Lower leg skin (tissue), 4 donors: ENCODE measurements around the gene AMH. TPM values are rescaled to one million over a fixed set of nuclear protein-coding genes. Genes with fewer than 3 reads are reported as not detected.

Experiments used
- DNase-seq, 2 donors: peaks; one replicate each; pipeline ENCODE4 v3.0.0-alpha.2; 2019; ENCODE audit warnings: low spot score in 2 of 2
- H3K4me3 ChIP-seq: fragments of 200-600 bp; sonication (generic); 2 replicates; pipeline ENCODE4 v1.5.1; 2017; ENCODE audit warnings: mild to moderate bottlenecking, low read depth; ENCODE audit not compliant: poor library complexity, severe bottlenecking
- POLR2A ChIP-seq, 2 donors: fragments of 450-650 bp; IDR thresholded peaks; one replicate each; pipeline ENCODE4 v1.6.1; 2016 to 2017; ENCODE audit warnings: antibody characterized with exemption in 2 of 2, mild to moderate bottlenecking in 1 of 2, moderate library complexity in 1 of 2
- WGBS, 2 donors: methylation state at CpG; one replicate each; pipeline ENCODE4 v1.1.5; 2018; 5-methylcytosine and 5-hydroxymethylcytosine counted together
- intact Hi-C: fragments of 100-400 bp; cut with DNase I; formaldehyde crosslinking; loops from one replicate; pipeline ENCODE4 v1.15.0; 2023; ENCODE audit warnings: low total_unique reads
- total RNA-seq, 4 donors: library from RNA; depleted of rRNA; stranded (reverse); fragments of >200 nt; gene quantifications; one replicate each; pipeline ENCODE4 v1.1.0, GENCODE V29; 2016
- TF ChIP-seq, protein P1 (sequence below), 3 donors: fragments of 450-650 bp; IDR thresholded peaks; one replicate each; pipeline ENCODE4 v1.5.1; 2016; ENCODE audit warnings: antibody characterized with exemption in 3 of 3, mild to moderate bottlenecking in 3 of 3, moderate library complexity in 2 of 3

AMH gene
- total RNA-seq, 4 donors from 2014 or later, result 0.13 to 1.3 (median 1.2) TPM

DNA sequence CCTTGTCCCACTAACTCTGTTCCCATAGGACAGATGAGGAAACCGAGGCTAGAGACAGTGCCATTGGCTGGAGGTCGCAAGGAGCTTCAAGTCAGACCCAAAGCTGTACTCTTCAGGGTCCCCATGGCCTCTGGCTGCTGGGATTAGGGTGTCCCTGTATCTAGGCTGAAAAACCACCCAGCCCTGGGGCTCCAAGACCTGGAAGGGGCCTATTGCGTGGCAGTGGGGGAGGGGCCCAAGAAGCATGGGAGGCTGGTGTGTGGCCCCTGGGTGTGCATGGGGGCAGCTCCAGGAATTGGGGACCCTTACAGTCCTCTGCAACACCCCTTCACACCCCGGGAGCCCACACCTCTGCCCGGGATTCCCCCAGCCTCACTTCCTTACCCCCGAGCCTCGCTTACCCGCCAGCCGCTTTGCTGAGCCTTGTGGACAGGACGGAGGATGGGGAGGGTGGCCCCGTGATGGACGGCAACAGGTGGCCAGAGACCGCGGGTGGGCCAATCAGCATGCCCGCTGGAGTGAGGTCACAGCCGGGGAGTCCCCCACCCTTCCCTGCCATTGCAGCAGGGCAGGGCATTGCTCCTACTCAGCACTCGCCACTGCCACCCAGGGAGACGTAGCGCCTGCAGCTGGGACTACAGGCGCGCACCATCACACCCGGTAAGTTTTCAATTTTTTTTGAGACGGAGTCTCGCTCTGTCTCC is 7.0 kb downstream of the AMH start, which contains the start of gene JSRP1:
JSRP1 (minus strand) TSS at position 436 of the 704 bp plus-strand sequence. CDS start 1,103 bp downstream, outside the sequence.
- no peak for DNase-seq
- intact Hi-C loops, result no loop called here
- 75 to 86% methylated on average over 23 to 24 of the region's 24 CpGs for whole genome bisulfite sequencing, 2 donors
- H3K4me3 ChIP-seq, result no peak within 1 kb of the TSS
- no peak for TF ChIP-seq POLR2A (IDR thresholded peaks at IDR 0.05)
- TF ChIP-seq, protein P1, sequence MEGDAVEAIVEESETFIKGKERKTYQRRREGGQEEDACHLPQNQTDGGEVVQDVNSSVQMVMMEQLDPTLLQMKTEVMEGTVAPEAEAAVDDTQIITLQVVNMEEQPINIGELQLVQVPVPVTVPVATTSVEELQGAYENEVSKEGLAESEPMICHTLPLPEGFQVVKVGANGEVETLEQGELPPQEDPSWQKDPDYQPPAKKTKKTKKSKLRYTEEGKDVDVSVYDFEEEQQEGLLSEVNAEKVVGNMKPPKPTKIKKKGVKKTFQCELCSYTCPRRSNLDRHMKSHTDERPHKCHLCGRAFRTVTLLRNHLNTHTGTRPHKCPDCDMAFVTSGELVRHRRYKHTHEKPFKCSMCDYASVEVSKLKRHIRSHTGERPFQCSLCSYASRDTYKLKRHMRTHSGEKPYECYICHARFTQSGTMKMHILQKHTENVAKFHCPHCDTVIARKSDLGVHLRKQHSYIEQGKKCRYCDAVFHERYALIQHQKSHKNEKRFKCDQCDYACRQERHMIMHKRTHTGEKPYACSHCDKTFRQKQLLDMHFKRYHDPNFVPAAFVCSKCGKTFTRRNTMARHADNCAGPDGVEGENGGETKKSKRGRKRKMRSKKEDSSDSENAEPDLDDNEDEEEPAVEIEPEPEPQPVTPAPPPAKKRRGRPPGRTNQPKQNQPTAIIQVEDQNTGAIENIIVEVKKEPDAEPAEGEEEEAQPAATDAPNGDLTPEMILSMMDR (IDR thresholded peaks at IDR 0.05), result no peak

DNA sequence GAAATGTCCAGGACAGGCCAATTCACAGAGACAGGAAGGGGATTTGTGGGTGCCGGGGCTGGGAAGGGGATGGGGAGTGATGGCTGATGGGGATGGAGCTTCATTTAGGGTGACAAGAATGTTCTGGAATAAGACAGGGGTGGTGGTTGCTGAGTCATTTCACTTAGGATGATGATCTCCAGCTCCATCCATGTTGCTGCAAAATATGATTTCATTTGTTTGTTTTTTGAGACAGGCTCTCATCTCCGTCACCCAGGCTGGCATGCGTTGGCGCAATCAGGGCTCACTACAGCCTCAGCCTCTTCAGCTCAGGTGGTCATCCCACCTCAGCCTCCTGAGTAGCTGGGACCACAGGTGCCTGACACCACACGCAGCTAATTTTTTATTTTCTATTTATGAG is 10.2 kb downstream of the AMH start:
- H3K4me3 ChIP-seq, result no peak overlapping the region
- intact Hi-C loops, result no loop called here
- TF ChIP-seq, protein P1 (IDR thresholded peaks at IDR 0.05), result no peak
- no peak for TF ChIP-seq POLR2A (IDR thresholded peaks at IDR 0.05)
- 90 to 92% methylated on average over 5 of the region's 5 CpGs for WGBS, 2 donors
- DNase-seq, result no peak

DNA sequence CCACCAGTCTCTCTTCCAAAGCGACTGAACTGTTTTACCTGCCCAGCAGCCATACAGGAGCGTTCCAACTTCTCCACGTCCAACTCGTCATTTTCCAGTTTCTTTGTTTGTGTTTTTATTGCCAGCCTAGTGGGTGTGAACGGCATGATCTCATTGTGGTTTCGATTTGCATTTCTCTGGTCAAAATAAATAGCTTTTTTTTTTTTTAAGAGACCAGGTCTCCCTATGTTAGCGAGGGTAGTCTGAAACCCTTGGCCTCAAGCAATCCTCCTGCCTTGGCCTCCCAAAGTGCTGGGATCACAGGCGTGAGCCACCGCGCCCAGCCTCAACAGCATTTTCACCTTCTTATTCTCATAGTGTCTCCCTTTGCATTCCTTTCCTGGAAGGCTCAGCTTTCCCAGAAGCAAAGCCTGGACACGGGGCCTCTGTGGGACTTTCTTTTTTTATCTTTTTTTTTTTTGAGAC is 11.2 kb downstream of the AMH start:
- TF ChIP-seq POLR2A (IDR thresholded peaks at IDR 0.05), result no peak
- TF ChIP-seq, protein P1 (IDR thresholded peaks at IDR 0.05), result no peak
- WGBS, 2 donors, result 35 to 40% methylated on average over 11 of the region's 11 CpGs
- intact Hi-C loops, result no loop called here
- no peak for DNase-seq
- H3K4me3 ChIP-seq, result no peak overlapping the region

DNA sequence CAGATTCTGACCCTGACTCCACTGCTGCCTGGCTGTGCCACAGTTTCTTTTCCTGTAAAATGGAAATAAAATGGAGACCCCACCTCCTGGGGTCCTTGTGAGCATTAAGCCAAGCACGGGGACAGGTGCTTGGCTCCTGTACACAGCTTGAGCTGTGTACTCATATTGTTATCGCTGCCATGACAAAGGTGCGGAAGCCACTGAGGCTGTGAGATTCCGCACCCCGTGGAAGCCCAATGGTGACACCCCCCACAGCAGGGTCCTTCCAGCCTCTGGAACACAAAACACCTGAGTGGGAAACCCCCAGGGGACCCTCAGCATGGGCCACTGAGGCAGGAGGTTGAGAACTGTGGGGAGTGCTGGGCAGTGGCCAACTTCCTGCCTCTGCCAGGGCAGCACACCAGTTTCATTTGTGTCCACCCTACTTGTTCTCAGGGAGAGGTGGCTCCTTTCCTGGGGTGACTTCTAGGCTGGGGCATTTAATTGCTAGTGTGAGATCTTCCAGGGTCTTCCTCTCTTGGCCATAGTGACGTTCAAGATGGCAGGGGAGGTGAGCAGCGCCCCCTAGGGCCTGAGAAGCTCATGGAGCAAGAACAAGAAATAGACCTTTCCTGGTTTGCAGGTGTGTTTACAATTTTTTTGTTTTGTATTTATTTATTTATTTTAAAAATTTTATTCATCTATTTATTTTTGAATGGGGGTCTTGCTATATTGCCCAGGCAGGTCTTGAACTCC is 12.5 kb downstream of the AMH start:
- intact Hi-C loops, result no loop called here
- 68 to 72% methylated on average over 7 of the region's 7 CpGs for WGBS, 2 donors
- no peak overlapping the region for H3K4me3 ChIP-seq
- no peak for TF ChIP-seq POLR2A (IDR thresholded peaks at IDR 0.05)
- TF ChIP-seq, protein P1 (IDR thresholded peaks at IDR 0.05), result no peak
- no peak for DNase-seq

DNA sequence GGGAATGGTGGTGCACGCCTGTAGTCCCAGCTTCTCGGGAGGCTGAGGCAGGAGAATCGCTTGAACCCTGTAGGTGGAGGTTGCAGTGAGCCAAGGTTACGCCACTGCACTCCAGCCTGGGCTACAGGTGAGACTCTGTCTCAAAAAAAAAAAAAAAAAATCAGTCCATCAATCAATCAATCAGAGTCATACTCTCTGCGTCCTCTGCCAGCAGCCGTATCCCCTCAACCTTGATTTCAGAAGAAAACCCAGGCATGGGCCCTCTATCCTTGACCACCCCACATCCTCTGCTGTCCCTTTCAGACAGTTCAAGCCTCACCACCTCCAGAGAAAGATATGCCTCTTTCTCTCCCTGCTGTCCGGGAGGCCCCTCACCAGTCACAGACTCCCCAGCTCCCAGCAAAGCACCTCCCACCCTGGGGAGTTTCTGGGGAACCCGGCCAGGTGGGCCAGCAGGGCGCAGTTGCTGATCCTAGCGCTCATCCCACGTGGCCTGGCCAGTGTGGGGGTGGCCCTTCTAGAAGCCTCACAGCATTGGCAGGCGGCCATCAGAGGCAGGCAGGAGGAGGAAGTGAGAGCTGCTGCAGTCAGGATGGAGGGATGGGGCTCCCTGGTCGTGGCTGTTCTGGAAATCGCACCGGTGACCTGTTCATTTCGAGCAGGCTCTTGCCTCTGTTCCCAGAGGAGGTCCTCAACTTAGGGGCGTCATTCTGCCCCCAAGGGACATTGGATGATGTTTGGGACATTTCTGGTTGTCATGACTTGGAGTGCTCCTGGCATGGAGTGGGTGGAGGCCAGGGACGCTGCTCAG is 17.3 kb downstream of the AMH start:
- DNase-seq, result peak; percentile 82 to 97
- TF ChIP-seq POLR2A (IDR thresholded peaks at IDR 0.05), result no peak
- TF ChIP-seq, protein P1 (IDR thresholded peaks at IDR 0.05), result no peak
- intact Hi-C loops, result no loop called here
- WGBS, 2 donors, result 44 to 47% methylated on average over 17 to 18 of the region's 18 CpGs
- no peak overlapping the region for H3K4me3 ChIP-seq
